ENCODE results near the gene PJVK. TPM values are rescaled to one million over a fixed set of nuclear protein-coding genes. Genes with fewer than 3 reads are reported as not detected.
"Not testable (repeated sequence)": the region's sequence is repeated elsewhere in the genome, so short reads cannot be mapped to it uniquely, and the experiment has no call there.

The PJVK gene
- total RNA-seq, 1 donor from 2014 or later, result 0.58 TPM

GRCh38 chr2:178420463-178420999 lies 30.6 kb upstream of the PJVK start:
- TF ChIP-seq, protein P1, sequence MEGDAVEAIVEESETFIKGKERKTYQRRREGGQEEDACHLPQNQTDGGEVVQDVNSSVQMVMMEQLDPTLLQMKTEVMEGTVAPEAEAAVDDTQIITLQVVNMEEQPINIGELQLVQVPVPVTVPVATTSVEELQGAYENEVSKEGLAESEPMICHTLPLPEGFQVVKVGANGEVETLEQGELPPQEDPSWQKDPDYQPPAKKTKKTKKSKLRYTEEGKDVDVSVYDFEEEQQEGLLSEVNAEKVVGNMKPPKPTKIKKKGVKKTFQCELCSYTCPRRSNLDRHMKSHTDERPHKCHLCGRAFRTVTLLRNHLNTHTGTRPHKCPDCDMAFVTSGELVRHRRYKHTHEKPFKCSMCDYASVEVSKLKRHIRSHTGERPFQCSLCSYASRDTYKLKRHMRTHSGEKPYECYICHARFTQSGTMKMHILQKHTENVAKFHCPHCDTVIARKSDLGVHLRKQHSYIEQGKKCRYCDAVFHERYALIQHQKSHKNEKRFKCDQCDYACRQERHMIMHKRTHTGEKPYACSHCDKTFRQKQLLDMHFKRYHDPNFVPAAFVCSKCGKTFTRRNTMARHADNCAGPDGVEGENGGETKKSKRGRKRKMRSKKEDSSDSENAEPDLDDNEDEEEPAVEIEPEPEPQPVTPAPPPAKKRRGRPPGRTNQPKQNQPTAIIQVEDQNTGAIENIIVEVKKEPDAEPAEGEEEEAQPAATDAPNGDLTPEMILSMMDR (conservative IDR thresholded peaks at IDR 0.05; ENCODE audit: low read depth, low read length), result no peak
- H3K4me3 ChIP-seq (ENCODE audit: low read depth, low read length), result no peak overlapping the region
- no peak for DNase-seq (ENCODE audit: low read depth)

- no peak overlapping the region for H3K4me3 ChIP-seq (ENCODE audit: low read depth, low read length)
- TF ChIP-seq, protein P1 (conservative IDR thresholded peaks at IDR 0.05; ENCODE audit: low read depth, low read length), result no peak
- no peak for DNase-seq (ENCODE audit: low read depth)
Observed at GRCh38 chr2:178422097-178422496, 29.1 kb upstream of the PJVK start.

DNA sequence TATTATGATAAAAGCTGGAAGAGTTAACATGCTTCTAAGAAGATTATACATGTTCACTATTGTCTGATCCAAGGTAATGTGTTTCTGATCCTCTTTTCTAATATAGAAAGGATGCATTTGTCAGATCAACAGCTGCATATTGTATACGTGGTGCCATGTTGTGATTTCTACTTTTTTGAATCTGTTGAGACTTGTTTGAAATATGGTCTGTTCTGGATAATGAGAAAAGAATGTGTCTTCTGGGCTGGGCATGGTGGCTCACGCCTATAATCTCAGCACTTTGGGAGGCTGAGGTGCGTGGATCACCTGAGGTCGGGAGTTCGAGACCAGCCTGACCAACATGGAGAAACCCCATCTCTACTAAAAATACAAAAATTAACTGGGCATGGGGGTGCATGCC lies 27.4 kb upstream of the PJVK start:
- not testable (repeated sequence) for H3K4me3 ChIP-seq (ENCODE audit: low read depth, low read length); DNase-seq (ENCODE audit: low read depth)

DNA sequence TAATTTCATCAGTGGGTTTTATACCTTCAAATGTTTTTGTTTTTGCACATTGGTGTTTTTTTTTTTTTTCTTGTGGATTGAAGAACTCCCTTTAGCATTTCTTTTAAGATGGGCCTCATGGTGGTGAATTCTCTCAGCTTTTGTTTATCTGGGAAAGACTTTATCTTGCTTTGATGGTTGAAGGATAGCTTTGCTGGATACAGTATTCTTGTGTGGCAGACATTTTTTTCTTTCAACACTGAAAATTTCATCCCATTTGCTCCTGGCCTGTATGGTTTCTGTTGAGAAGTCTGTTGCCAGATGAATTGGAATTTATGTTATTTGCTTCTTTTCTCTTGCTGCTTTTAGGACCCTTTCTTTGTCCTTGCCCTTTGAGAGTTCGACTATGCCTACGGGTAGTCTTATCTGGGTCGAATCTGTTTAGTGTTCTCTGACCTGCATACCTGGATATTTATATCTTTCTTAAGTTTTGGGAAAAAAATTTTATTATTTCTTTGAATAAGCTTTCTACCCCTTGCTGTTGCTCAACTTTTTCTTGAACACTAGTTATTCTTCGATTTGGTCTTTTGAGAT lies 25.8 kb upstream of the PJVK start:
- no peak overlapping the region for H3K4me3 ChIP-seq (ENCODE audit: low read depth, low read length)
- TF ChIP-seq, protein P1 (conservative IDR thresholded peaks at IDR 0.05; ENCODE audit: low read depth, low read length), result no peak
- DNase-seq (ENCODE audit: low read depth), result no peak

- DNase-seq (ENCODE audit: low read depth), result no peak
- TF ChIP-seq, protein P1 (conservative IDR thresholded peaks at IDR 0.05; ENCODE audit: low read depth, low read length), result no peak
- H3K4me3 ChIP-seq (ENCODE audit: low read depth, low read length), result no peak overlapping the region
Observed at GRCh38 chr2:178426388-178426787, 24.8 kb upstream of the PJVK start.

- no peak overlapping the region for H3K4me3 ChIP-seq (ENCODE audit: low read depth, low read length)
- DNase-seq (ENCODE audit: low read depth), result no peak
- TF ChIP-seq, protein P1 (conservative IDR thresholded peaks at IDR 0.05; ENCODE audit: low read depth, low read length), result no peak
Observed at GRCh38 chr2:178427458-178427857, 23.7 kb upstream of the PJVK start.

DNA sequence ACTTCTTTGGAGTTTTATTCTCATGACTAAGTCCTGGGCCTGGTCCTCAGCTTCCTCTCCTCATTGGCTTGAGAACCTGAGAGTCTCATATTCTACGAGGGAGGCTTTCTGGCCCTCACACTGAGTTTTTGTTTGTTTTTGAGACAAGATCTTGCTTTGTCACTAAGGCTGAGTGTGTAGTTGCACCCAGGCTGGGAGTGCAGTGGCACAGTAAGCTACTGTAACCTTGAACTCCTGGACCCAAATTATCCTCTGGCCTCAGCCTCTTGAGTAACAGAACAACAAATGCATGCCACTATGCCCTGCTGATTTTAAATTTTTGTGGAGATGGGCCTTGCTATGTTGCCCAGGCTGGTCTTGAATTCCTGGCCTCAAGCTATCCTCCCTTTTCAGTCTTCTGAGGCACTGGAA lies 22.8 kb upstream of the PJVK start:
- TF ChIP-seq, protein P1 (conservative IDR thresholded peaks at IDR 0.05; ENCODE audit: low read depth, low read length), result no peak
- DNase-seq (ENCODE audit: low read depth), result no peak

More for the DNA sequence above, 22.8 kb upstream of the PJVK start:
- no peak overlapping the region for H3K4me3 ChIP-seq (ENCODE audit: low read depth, low read length)
